GM18873 (cell line): Measurements from ENCODE around the gene TAS2R5.
"Not testable (repeated sequence)": the region's sequence is repeated elsewhere in the genome, so short reads cannot be mapped to it uniquely, and the experiment has no call there.

Experiments used
- ATAC-seq: cut with Tn5 transposase; IDR thresholded peaks from one replicate; pipeline ENCODE4 v1.9.1; 2021; ENCODE audit warnings: mild to moderate bottlenecking, moderate library complexity, moderate number of reproducible peaks; ENCODE audit not compliant: unreplicated experiment, low FRiP score

Gene TAS2R5

DNA sequence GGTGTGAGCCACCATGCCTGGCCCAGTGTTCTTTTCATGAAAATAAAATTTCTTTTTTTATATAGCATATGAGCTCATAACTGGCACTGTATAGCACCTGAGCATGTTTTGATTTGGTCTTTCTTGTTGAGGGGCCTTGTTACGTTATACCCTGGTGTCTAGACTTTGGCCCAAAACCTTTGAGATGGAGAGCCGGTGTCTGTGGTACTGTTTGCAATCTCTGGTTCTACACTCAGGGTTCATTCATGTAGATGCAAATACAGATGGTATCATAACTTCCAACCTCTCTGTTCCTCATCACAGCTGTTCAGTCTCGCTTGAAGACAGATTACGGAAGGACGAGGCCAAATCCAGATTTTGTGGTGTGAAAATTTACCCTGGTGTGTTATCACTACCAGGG lies at the start of gene TAS2R5:
Gene TAS2R5, plus strand, starts transcription at position 301 of the 400 bp plus-strand sequence. CDS start 145 bp downstream, outside the sequence.
- no peak for ATAC-seq

DNA sequence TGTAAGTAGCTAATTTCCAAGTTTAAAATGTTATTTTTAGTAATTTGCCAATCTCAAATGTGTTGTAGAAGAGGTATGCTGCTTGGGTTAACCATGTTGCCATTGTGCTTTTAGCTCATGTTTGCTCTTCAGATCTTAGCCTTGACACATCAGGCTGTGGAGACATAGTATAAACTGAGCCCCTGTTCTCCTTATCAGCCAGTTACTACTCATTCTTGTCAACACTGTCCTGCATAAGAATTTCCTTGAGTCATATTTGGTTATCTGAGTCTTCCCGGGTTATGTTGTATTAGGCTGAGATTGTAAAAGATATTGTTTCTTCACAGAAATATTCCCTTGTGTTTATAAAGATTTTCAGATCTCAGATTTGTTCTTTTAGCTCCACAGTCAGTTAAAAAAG lies 47.8 kb upstream of the TAS2R5 start:
- ATAC-seq: no peak

DNA sequence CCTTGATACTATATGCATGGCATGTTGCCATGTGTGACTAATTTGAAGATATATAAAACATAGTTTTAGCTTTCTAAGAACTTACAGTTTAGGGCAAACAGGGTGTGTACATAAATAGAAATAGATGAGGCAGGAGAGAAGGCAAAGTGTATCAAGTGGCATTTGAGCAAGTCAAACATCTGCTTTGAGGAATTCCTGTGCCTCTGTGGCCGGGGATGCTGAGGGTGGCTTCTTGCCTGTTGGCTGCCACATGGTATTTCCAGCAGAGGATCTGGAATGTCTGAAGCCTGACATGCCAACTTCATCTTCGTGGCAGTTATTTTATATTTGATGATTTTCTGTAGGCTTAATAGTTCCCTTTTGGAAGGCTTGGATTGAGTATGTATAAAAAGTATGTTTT lies 45.9 kb upstream of the TAS2R5 start:
- ATAC-seq: no peak

- ATAC-seq: no peak
Observed at GRCh38 chr7:141748396-141748795, 41.6 kb upstream of the TAS2R5 start.

GRCh38 chr7:141751904-141752303 lies 38.1 kb upstream of the TAS2R5 start:
- ATAC-seq: not testable (repeated sequence)

DNA sequence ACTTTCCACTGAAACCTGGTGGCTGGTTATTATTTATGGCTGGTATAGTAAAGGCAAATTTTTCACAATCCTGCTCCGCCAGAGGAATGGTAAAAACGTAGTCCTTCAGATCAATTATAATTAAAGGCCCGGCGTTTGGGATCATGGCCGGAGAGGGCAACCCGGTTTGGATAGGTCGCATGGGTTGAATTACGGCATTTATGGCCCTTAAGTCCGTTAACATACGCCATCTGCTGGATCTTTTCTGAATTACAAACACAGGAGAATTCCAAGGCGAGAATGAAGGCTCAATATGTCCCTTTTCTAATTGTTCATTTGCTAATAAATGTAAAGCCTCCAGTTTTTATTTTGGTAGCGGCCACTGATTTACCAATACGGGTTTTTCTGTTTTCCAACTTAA lies 37.4 kb upstream of the TAS2R5 start:
- ATAC-seq: no peak

DNA sequence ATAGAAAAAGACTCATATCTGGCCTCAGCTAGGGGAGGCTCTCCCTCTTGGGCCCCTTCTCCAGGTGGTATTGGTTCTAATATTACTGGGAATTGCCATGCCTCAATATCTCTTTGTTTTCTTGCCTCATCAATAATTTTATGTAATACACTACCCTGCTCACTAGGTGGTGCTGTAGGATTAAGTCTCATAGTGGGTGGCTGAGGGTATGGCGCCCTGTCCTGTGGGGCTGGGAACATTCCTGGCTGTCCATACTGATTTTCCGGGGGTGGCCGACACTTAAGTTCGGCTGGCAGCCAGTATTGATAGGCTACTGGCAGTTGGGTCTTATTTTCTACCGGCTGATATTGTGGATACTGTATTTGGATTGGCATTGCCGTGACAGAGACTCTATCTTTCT lies 35.1 kb upstream of the TAS2R5 start:
- ATAC-seq: no peak

GRCh38 chr7:141763797-141764196 lies 26.2 kb upstream of the TAS2R5 start, which contains the start of gene TAS2R3:
Gene TAS2R3, plus strand, starts transcription at chr7:141764097. Its CDS starts 62 bp downstream, at chr7:141764159.
- ATAC-seq: no peak

- not testable (repeated sequence) for ATAC-seq
Observed at GRCh38 chr7:141770083-141770583, 19.9 kb upstream of the TAS2R5 start.

- ATAC-seq: no peak
Observed at GRCh38 chr7:141776374-141776773, 13.6 kb upstream of the TAS2R5 start, which contains the start of gene TAS2R4. Gene TAS2R4, plus strand, starts transcription at chr7:141776674. Its CDS starts 1,815 bp downstream, at chr7:141778489.

DNA sequence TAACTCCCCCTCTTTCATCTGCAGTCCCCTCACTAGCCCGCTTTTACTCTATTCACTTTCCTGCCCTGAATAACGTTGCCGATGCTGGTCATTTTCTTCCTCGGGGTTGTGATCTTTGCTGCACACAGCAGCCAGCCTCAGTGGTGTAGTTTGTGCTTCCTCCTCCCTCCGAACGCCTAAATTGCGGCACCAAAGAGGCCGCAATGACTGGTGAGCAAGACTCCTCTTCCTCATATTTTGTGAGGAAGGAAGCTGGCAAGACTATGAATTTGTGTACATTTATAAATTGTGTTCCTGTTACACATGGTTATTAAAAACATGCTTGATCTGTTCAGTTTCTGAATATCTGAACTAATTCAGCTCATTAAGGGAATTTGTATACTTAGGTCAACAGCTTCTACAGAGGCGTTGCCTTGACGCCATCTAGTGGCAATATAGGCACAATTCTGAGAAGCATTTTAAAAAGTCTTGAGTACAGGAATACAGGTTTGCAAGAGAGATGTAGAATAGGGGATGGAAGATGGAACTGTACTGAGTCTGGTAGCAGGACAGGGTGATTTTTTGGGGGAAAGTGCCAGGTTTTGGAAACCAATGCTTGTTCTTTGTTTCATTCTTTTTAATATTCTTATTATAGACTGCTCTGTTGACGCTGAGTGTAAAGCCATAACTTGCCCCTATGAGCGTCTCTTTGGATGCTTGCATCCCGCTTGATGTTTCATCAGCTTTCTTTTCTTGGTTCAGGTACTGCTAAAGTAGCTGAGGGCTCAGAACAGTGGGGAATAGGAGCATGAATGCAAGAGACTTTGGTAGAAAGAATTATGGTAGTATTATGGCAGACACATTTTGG lies 4.1 kb upstream of the TAS2R5 start:
- ATAC-seq: no peak

DNA sequence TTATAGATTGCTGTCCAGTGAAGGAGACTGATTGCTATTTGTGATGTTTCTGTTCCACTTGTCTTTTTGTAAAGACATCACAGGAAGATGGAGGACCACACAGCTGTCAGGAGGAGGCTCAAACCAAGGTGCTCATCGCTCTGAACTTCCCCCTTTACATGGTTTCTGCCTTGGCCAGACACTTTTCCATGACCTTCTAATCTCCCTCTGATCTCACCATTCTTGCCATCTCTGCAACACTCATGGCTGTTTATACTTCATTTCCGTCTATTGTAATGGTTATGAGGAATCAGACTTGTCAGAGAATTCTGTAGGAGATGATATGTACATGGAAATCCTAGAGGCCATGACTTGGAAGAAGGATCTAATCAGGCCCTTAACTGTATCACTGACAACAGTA lies 1.7 kb upstream of the TAS2R5 start:
- no peak for ATAC-seq

DNA sequence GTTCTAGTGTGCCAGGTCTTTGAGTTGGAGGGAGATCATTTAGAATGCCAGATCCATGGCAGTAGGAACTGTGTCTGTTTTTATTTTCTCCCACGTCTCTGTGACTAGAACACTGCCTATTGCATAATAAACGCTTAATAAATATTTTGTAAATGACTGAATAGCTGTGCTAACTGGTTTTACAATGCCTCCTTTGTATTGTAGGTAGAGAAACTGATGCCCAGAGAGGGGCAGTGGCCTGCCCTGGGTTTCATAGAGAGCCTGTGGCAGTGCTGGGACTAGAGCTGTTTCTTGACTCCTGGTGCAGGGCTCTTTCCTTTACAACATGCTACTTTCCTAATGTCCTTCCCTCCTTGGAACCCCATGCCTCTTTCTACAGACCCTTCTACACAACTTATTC lies 2.5 kb downstream of the TAS2R5 start:
- no peak for ATAC-seq

DNA sequence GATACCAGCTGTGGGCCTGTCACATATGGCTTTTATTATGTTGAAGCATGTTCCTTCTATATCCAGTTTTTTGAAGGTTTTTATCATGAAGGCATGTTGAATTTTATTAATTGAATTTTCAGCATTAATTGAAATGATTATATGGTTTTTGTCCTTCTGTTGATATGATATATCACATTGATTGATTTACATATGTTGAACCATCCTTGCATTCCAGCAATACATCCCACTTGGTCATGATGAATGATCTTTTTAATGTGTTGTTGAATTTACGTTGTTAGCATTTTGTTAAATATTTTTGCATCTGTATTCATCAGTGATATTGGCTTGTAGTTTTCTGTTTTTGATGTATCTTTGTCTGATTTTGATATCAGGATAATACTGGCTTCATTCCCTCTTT lies 30.1 kb downstream of the TAS2R5 start:
- ATAC-seq: no peak

- ATAC-seq: not testable (repeated sequence)
Observed at GRCh38 chr7:141822432-141822831, 32.4 kb downstream of the TAS2R5 start.

- ATAC-seq: no peak
Observed at GRCh38 chr7:141837683-141838082, 47.7 kb downstream of the TAS2R5 start.

DNA sequence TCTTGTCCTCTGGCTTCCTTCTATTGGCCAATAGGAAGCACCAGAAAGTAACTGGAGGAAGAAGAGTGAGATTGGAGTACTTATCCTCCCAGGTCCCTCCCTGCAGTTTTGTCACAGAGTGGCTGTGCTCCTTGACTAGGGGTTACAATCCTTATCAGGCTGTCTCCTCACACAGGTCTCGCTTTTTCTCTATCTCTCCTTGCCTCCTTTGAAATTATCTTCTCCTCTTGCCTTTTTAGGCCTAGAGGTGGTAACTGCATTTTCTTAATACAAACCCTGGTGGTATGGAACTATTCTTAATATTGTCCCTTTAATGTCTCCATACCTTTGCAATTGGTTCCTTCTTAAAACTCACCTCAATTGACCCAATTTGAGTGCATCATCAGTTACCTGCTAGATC lies 48.6 kb downstream of the TAS2R5 start:
- ATAC-seq: no peak

GRCh38 chr7:141839256-141839655 lies 49.2 kb downstream of the TAS2R5 start:
- no peak for ATAC-seq

DNA sequence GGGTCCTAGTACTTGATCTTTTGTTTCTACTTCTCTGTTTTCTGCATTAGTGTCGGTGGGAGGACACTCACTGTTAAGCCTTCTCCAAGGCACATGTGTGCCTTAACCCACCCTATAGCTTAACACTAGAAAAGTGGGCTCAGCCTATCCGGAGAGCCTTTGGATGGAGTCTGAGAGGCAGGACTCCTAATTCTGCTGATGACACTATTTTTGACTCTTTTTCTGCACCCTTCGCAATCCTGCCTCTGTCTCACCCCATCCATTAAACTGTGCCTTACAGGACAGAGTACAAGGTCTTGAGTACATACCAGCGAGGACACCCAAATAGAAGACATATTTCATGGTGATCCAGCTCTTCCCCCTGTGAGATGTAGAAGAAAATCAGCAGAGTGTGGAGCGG lies 50.7 kb downstream of the TAS2R5 start:
- no peak for ATAC-seq
